Vagina (tissue), 2 donors: ENCODE measurements around the gene MRNIP.

Source experiments
- POLR2A ChIP-seq, 2 donors: fragments of 450-650 bp; IDR thresholded peaks; one replicate each; pipeline ENCODE4 v1.6.1; 2017; ENCODE audit warnings: antibody characterized with exemption in 2 of 2, mild to moderate bottlenecking in 2 of 2, moderate library complexity in 2 of 2
- POLR2AphosphoS5 ChIP-seq, 2 donors: sonication (generic); formaldehyde crosslinking; IDR thresholded peaks; one replicate each; pipeline ENCODE4 v1.9.0; 2017; ENCODE audit warnings: antibody characterized with exemption in 2 of 2, mild to moderate bottlenecking in 2 of 2, low read depth in 1 of 2; ENCODE audit not compliant: insufficient read depth in 1 of 2
- TF ChIP-seq, protein P1 (sequence below), 3 experiments: fragments of 450-650 bp in 2 of 3; fragments of 200-600 bp in 1 of 3; sonication (generic) in 1 of 3; IDR thresholded peaks; one replicate each; pipeline ENCODE4 v1.5.1; 2017 to 2019; ENCODE audit warnings: antibody characterized with exemption in 3 of 3, mild to moderate bottlenecking in 2 of 3, moderate library complexity in 2 of 3

DNA sequence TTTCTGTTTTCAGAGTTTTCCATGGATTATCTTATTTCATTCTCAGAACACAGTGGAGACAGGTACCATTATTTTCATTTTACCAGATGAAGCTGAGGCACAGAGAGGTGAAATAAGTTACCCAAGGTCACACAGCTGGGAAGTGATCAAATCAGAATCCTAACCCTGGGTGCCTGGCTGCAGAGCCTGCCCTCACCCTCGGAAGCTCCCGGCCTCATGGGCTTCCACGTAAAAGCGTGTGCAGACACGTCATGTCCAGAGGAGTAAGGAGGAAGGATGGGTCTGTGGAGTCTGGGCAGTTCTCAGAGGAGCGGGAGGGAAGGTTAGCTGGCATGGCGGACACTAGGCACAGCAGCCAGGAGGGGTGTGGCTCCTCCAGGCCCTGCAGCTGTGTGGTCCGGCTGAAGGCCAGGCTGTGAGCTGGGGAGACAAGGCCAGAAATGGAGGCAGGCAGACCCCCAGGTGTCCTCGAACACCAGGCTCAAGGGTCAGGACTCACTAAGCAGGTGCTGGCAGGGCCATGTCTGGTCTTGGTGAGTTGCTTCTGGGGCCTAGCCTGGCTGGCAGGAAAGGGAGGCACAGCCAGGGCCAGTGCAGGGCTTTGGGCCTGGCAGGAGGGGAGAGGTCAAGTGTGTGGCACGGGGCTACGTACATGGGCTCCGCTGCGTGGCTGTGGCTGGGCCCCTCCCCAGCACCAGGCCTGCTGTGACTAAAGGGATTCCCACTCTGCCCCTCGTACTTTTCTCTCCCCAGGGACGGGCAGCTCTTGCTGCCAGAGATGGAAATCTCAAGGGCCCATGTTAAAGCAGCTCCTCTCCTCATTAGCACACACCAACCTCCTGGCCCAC, 43.5 kb upstream of the MRNIP start:
- TF ChIP-seq POLR2A (IDR thresholded peaks at IDR 0.05), result no peak
- no peak for TF ChIP-seq POLR2AphosphoS5 (IDR thresholded peaks at IDR 0.05; ENCODE audit: insufficient read depth in 1 of 2, low read depth in 1 of 2)
- TF ChIP-seq, protein P1, sequence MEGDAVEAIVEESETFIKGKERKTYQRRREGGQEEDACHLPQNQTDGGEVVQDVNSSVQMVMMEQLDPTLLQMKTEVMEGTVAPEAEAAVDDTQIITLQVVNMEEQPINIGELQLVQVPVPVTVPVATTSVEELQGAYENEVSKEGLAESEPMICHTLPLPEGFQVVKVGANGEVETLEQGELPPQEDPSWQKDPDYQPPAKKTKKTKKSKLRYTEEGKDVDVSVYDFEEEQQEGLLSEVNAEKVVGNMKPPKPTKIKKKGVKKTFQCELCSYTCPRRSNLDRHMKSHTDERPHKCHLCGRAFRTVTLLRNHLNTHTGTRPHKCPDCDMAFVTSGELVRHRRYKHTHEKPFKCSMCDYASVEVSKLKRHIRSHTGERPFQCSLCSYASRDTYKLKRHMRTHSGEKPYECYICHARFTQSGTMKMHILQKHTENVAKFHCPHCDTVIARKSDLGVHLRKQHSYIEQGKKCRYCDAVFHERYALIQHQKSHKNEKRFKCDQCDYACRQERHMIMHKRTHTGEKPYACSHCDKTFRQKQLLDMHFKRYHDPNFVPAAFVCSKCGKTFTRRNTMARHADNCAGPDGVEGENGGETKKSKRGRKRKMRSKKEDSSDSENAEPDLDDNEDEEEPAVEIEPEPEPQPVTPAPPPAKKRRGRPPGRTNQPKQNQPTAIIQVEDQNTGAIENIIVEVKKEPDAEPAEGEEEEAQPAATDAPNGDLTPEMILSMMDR (IDR thresholded peaks at IDR 0.05), result no peak
